ENCODE measurements around the gene NFATC2.
"Not testable (repeated sequence)": the region's sequence is repeated elsewhere in the genome, so short reads cannot be mapped to it uniquely, and the experiment has no call there.

The NFATC2 gene

DNA sequence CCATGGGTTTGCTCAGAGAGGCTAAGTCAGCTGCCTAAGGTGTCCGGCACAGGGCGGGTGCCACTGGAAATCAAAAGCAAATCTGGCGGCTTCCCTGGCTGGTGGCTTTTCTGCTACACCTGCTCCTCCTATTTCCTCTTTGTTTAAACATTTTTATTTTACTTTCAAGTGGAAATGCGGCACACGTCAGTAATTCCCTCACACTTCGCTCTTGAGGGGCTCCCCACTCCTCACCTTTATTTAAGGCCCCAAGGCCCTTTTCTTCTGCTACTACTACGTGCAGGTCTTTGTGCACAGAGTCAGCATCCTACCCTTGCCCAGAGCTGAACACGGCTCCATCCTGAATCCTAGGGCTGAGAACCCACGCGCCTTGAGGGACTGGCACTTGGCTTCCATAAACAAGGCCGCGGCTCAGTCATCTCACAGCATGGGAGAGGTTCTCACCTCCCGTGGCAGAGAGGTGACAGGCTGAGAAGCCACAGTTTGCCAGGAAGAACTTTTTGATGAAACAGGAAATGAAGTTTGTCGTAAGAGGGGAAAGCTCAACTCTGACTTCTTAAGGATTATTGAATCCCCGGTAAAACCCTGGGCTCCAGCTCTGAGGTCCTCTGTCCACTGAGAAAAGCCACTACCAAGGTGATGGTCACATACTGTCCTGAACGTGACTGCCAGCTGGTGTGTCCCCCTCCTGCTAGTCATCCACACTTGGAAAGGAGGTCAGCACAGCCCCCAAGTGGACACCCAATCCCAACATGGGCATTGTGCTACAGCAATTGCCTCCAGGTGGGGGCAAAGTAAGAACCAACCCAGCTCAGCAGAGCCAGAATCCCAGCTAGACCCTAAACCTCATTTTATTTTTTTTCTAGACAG is 48.0 kb downstream of the NFATC2 start:
- DNase-seq (ENCODE audit: low spot score) = peak; percentile 36

DNA sequence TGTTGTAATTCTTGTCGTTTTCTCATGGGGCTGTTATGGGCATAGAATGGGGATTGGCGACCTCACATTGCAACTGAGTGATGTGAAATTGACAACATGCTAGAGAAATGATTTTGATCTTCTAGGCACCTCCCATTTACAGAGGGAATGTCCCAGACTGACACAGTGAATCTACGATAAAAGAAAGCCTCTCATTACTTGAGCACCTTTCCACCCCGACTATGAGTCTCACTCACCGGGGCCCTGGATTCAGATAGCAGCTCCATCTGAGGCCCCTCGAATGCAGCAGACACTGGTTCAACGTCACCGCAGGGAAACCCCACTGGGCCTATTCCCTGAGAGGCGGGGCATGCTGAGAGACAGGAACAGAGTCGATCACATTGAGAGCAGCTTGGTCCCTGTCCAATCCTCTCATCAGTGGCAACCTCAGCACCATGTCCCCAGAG is 49.1 kb downstream of the NFATC2 start:
- DNase-seq (ENCODE audit: low spot score) = no peak

DNA sequence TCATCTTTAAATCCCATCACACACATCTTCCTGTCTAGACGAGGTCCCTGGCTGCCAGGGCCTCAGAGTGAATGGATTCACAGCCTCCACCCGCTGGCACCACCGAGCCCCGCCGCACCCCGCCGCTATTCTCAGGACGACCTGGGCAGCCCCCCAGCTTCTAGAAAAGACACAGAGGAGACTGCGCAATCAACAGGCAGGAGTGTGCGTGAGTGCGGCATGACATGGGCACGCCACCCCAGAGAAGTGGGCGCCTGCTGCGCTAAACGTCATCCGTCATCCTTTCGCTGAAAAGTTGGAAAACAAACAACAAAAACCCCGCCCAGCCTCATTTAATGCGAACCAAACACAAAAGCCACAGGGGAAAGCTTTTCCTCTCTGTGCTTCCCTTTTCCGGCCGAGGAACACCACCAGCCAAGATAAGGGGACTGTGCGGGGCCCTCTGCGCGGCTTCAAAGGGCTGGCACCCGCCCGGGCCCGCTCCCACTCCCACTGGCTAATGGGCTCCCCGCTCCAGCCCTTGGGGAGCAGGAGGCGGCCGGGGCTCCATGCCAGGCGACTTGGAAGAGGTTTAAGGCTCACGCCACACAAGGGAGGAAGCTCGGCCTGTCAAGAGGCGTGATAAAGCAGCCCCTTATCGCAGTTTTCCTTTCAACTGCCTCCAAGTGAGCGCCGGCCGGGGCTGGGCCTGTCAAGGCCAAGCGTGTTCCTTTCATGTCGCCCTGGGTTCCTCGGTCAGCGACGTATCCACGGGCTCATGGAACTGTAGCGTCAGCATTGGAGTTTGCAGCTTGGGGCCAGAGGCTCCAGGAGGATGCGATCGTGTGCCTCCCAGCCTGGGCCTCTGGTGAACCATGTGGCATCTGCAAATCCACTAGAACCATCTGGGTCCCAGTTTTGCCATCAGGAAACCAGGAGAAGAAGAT is 50.1 kb downstream of the NFATC2 start:
- DNase-seq (ENCODE audit: low spot score) = no peak

DNA sequence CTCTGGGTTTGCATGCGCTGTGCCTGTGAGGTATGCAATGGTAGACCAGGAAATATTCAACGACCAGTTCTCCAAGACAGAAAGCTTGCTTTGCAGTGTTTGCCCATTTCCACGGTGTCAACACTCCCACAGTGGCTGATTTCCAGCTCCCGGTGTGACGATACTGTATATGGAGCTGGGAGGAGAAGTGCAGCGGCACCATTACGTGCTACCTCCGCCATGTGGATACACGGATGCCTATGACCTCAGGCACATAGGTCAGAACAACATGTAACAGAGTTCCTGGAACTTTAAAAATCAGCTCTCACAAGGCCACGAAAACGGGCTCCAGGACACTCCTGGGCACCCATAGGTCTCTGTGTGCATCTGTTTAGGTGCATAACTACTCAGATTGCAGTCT is 51.1 kb downstream of the NFATC2 start:
- no peak for DNase-seq (ENCODE audit: low spot score)

DNA sequence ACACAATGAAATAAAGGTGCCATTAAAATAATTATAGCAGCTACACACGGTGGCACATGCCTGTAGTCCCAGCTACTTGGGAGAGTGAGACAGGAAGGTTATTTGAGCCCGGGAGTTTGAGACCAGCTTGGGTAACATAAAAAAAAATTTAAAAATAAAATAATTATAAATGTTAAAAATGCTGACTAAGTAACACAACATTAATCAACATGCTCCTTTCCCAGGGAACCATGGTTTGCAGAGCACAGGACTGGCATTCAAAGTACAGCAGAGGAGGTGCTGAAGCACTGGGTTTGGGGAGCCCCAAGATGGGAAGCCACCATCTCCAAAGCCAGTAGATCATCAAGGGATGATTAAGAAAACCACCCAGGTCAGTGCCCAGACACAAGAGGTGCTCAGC is 51.9 kb downstream of the NFATC2 start:
- DNase-seq (ENCODE audit: low spot score) = no peak

DNA sequence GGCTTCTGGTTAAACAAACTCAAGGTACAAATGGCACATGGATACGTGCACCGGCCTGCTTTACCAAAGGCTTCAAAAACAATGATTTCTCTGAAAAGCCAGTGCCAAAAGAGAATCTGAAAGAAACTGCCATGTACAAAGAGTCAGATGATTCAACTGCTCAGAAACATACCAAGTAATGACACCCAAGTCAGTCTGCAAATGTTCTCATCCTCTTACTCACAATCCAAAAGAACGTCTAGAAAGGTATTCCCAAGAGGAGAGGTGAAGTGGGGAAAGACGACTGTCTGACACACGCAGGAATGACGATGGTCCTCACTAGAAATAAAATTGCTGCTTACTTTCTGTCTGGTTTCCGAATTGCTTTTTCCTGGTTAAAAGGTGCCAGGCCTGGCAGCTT is 52.9 kb downstream of the NFATC2 start:
- DNase-seq (ENCODE audit: low spot score) = no peak

DNA sequence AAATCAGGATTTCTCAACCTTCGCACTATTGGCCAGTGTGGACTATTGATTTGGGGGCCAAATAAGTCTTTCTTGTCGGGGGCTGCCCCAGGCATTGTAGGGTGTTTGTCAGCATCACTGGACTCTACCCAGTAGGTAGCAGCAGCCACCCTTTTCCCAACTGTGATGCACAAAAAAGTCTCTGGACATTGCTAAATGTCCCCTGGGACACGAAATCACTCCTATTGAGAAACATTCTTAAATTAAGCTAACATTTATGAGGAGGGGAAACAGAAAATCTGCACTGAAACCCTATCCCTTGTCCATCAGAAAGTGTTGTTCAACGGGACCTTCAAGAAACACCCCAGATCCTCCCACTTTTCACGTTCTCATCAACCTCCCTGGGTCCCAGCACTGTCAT is 54.2 kb downstream of the NFATC2 start:
- no peak for DNase-seq (ENCODE audit: low spot score)

DNA sequence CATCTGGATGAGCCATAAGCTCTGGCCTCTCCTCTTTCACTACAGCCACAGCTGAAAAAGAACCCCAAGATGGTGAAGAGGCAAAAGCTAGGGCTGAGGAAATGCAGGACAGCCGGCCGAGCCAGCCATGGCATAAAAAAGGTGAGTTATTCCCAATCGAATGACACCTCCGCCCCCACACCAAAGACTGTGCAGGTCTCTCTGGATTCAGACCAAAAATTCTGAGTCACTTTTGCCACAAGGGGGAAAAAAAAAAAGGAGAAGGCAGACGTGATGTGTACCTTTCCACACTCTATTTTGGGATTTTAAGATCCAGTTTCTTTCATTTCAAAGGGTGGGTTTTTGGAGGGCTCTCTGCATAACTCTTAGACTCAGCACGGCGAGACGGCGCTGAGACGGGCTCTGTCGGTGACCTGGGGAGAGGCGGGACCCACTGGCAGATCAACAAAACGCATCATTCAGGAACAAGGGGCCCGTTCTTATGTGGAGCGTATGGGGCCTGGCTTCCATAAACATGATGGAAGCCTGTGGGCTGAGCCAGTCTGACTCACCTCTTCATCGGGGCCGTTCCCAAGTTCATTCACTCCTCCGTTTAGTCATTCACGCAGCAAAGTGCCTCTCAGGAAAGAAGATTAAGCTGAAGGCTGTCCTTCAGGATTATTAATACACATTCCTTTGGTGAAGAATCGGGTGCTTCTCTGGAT is 54.8 kb downstream of the NFATC2 start:
- no peak for DNase-seq (ENCODE audit: low spot score)

DNA sequence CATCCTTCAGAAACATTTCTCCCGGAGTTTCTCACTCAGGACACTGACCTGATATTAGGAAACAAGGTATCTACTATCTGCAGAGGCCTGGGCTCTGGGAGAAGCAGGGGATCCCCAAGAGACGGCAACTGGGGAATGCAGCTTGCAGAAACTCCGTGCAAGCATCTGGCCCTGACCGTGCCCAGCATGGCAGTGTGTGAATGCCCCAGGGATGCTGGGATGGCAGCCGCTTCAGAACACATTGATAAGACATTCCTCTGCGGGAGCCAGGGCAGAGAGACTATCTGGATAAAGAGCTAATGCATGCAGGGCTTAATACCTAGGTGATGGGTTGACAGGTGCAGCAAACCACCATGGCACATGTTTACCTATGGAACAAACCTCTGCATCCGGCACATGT is 55.4 kb downstream of the NFATC2 start:
- no peak for DNase-seq (ENCODE audit: low spot score)

DNA sequence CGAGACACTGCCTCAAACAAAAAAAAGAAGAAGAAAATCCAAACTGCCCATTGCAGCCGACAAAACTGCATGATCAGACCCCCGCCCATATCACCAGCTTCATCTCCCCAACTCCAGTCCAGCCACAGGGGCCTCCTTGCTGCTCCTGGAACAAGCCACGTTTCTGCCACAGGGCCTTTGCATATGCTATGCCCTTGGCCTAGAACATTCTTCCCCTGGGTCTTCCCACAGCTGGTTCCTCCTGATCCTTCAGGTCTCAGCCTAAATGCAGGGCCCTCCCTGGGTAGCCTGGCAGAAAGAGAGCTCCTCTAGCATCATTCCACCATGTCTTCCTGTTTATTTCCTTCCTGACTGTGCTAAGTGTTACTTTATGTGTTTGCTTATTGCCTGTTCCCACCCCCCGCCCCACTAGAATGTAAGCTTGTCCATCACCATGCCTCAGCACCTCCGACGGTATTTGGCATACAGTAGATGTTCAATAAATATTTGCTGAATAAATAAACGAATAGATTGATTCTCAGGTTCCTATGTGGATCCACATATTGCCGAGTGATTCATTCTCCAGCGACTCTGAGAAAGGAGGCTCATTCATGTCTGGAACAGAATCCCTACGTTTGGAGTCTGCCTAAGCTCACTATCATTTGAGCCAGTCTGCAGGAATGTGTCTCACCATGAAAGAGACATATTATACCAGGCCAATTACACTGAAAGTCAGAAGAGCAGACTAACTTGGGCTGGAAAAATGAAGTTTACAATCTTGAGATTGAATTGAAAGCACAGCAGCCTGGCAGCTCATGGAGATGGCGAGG is 56.1 kb downstream of the NFATC2 start:
- DNase-seq (ENCODE audit: low spot score) = no peak

DNA sequence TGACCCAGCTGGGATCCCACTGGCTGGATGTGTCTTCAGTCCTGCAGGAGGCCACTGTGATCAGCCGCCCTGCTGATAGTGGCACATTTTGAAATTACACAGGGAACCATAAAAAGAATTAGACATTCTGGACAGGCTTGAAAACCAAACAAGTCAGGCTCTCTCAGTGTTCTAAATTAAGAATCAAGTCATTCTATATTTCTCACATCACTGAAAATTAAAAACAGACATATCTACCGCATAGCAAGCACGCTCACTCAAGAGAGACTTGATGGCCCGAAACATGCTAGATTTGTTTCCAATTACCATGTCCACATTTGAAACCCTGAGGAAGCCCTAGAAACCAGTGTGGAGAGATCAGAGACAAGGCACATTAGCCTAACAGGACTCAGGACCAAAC is 57.7 kb downstream of the NFATC2 start:
- DNase-seq (ENCODE audit: low spot score) = no peak

DNA sequence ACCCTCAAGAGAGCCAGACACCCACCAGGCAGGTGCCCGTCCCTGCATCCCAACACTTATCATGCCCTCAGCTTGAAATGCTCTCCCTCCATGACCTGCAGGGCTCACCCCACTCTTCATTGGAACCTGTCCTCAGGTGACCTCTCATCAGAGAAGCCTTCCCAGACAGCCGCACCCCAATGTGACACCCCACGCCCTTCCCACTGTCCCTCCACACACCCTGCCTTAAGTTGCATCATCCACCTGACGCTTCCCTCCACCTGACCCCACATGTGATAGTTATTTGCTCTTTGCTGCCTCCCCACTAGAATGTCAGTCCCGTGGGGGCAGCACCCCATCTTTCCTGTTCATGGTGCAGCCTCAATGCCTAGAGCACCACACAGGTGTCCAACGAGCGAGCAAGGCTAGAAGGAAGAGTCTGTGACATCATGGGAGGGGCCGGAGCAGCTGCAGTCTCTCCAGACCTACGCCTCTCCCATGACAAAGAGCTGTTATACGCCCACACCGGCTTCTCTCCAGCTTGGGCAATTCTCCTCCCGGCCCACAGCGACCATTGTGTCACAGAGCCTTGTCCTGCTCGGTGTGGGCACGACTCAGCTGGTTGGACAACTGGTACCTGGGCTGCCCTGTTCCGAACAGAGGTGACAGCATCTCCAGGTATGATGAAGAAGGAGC is 58.2 kb downstream of the NFATC2 start:
- no peak for DNase-seq (ENCODE audit: low spot score)

DNA sequence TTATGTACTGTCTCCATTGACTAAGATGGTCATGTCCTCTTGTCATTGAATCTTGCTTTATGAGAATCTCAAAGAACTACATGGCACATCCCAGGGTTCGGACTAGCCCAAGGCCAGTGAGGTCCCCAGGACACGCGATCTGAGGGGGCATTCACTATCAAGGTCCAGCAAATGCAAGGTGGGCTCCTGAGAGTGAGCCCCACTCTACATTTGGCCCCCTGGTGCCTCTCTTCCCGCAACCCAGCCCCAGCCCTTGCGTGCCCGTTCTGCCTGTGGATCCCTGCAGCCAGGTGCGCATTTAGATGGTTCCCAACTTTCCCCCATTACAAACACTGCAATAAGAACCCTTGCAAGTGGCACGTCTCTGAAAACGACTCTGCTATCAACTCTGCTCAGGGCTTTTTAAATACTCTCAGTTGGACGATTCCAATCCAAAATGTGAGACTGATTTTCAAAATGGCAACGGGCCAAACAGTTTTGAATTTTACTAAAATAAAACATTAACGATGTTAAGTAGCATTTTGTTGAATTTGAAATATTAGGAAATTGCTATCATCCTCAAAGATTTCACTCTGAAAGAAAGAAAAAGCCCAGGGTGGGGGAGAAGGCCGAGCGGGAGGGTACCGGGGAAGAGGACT is 59.6 kb downstream of the NFATC2 start:
- DNase-seq (ENCODE audit: low spot score) = no peak

DNA sequence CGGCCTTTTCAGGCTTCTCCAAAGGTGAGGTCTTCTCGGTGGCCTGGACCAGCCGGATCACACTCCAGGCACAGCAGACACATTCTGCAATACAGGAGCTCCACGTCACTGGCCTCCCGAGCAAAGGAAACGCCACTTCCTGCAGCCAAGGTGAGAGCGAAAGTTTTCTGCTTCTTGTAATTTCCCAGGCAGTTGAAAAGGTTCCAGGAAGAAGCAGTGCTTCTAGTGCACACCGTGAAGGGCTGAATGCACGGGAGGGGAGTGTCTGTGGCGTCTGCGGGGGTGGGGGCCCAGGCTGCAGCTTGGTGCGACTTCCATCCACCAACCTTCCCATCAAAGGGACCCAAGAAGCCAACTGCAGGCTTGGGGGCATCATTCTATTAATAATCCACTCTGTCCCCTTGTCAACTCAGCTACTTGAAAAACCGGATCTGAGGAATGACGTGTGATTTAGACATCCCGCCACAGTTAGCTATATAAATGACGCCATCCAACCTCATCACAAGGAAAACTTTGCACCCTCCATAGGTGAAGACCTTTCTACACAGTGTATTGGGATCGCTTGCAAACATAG is 61.1 kb downstream of the NFATC2 start:
- peak; percentile 38 for DNase-seq (ENCODE audit: low spot score)

DNA sequence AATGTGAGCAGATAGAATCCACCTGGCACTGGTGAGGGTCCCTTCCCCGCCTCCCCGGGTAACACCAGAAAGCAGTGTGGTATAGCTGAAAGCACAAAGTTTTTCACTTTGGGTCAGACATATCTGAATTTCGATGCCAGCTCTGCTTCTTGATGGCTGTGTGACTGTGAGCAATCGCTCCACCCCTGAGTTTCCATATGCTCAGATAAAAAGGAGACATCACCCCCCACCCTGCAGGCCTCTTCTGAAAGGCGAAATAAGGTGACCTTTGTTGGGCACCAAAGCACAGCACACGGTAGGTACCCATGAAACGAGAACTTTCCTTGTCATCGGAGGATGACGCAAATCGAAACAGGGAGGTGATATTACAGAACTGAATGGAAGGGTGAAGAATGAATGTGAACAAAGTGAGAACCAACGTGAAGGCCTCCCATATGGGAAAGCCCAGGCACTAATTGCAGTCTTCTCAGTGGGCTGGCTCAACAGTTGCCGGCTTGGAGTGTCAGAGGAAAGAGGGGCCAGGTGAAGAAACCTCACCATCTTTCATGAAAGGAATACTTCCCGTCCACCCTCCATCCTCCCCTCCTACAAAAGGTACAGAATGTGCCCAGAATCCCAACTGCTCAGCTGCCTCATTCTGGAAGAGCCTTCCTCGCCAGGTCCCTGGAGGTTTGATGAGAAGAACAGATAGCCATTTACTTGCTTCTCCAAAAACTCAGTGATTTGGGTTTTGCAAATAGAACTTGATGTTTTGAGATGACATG is 61.8 kb downstream of the NFATC2 start:
- DNase-seq (ENCODE audit: low spot score) = no peak

DNA sequence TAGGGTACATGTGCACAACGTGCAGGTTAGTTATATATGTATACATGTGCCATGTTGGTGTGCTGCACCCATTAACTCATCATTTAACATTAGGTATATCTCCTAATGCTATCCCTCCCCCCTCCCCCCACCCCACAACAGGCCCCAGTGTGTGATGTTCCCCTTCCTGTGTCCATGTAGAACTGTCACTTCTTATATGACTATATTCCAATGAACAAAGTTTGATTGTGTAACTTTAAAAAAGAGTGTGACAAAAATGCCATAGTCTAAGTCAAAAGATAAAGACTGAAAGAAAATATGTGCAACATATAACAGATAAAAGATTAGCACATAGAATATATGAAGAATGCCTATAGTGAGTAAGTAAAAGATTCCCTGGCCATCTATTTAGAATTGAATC is 66.4 kb downstream of the NFATC2 start:
- not testable (repeated sequence) for DNase-seq (ENCODE audit: low spot score)

DNA sequence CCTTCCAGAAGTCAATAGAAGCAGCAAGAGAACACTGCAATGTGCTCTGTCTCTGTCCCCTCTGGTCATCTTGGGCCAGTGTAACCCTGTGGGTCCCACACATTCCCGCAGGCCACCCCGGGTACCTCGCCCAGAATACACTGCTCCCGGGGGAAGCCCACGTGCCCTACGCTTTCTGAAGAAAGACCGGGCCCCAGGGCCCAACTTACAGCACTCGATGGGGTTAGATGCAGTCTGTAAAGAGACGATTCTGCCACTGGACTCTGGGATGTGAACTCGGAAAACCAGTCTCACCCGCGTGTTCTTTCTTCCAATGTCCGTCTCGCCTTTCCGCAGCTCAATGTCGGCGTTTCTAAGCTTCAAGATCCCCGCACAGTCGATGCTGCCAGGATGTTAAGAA is 68.7 kb downstream of the NFATC2 start:
- DNase-seq (ENCODE audit: low spot score) = no peak

DNA sequence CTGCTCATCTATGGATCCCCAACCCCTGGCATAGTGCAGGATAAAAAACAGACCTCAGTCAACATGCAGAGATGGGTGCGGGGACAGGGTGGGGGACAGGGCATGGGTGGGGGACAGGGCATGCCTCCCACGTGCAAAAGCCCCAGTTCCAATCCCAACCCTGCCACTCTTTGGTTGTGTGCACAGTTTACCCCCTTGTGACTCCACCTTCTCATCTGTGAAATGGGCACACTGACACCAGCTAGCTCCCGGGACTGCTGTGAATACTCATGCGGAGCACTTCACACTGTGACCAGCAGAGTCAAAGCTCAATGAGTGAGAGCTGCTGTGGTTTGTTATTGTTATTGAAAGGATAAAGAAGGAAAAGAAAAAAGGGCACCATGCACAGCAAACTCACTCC is 69.3 kb downstream of the NFATC2 start:
- no peak for DNase-seq (ENCODE audit: low spot score)

DNA sequence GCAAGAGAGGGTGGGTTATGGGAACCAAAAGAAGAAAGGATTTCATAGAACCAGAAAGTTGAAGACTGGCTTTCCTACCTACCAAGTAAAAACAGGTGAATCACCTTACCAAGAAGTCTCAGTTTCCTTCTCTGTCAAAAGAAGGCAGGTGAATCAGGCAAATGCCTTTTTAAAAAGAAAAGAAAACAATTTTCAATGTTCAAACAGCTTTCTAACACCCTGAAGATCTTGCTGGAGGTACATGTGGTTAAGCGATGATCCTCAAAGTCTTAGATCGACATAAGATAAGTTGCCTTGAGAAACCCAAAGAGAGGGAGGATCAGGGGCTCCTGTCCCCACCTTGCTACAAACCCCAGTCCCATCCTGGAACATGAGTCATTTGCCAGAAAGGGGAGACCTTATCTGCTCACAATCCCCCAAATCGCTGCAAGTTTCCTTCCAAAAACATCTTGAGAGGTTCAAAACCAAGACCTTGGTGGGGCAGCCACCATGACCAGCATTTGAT is 71.6 kb downstream of the NFATC2 start:
- peak; percentile 19 for DNase-seq (ENCODE audit: low spot score)
